ENCODE results near the gene AKR1C1.
"Not testable (repeated sequence)": the region's sequence is repeated elsewhere in the genome, so short reads cannot be mapped to it uniquely, and the experiment has no call there.

Gene AKR1C1

DNA sequence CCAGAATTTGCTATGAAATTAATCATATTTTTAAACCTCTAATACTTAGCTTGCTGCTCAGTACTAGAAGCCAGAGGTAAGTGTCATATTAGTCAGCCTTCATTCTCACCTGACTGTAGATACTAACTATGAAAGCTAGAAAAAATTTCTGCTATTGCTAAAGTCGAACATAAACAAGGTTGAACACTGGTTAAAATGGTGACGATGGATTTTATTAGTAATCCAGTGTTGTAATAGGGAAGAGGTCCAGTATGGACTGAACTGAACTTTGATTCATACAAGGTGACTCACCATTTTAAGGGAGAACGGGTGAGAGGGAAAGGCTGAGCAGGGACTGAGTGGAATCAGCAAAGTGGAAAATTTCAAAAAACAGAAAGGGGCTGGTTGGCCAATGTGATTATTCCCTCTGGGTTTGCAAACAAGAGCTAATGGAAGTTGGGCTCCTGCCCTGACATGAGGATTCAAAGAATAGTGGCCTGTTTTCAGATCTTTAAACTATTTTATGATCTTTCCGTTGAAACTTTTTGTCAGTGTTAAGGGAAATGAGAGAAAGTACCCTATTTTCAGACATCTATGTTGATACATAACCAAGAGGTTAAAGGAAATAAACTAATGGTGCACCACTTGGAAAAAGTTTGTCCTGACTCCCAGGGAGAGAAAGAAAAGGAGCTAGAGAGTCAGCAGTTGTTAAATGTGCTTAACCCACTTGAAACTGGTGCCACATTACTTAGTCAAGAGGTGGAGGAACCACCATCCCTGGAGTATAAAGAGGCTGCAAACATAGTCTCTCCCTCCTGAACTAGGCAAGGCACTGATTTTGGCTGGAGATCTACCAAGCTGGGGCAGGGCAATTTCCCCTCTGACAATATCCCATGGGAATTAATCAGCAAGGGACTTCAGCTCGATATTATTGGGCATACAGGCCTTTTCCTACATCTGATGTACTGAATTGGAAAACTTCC, 15.3 kb upstream of the AKR1C1 start:
- no peak for TF ChIP-seq PAX5 (IDR thresholded peaks at IDR 0.05; ENCODE audit: insufficient read depth, low read length, severe bottlenecking)
- no peak for TF ChIP-seq TAF1 (IDR thresholded peaks at IDR 0.05; ENCODE audit: low read depth, low read length)
- no peak for TF ChIP-seq POLR2AphosphoS5 (IDR thresholded peaks at IDR 0.05; ENCODE audit: low read depth, low read length)
- no peak for TF ChIP-seq POU2F2 (IDR thresholded peaks at IDR 0.05; ENCODE audit: low read depth, low read length)
- DNase-seq (ENCODE audit: insufficient read length, low spot score): no peak
- FAIRE-seq: no peak

DNA sequence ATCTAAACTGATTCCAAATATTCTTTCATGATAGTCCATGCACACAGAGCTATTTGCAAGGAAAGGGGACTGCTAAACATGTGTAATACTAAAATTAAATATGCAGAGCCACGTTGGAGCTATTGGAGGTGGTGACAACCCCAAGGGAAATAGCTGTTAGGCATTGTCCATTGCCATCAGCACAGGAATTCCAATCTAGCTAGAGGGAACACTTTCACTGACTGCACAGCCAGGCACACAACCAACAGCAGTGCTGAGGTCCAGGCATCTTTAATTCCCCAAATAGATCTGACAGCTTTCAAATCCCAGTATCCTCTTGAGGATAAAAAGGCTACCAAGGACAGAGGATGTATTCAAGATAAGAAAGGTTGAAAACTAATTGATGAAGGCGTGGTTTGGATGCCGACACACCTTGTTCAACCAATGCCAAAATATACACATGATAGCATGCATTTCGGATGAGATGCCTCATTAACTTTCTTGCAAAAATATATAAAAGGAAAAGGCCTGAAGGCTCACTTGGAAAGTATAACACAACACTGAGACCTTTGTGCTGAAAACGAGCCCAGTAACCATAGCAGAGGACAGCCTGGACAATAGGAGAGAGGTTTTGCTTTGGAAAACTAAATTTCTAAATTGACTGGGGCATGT, 11.6 kb upstream of the AKR1C1 start:
- DNase-seq (ENCODE audit: insufficient read length, low spot score); FAIRE-seq: not testable (repeated sequence)

DNA sequence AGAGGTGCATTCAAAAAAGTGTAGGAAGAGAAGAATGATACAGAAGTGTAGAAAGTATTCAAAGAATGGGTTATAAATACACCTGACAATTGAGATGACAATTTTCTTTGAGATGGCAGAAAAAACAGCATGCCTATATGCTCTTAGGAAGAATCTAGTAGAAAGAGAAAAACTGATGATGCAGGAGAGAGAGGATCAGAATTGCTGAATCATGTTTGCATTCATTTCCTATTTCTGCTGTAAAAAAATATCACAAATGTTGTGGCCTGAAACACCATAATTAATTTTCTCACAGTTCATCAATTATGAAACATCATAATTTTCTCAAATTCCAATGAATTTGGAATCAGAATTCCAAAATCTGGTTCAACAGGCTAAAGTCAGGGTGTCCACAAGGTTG, 9.8 kb upstream of the AKR1C1 start:
- TF ChIP-seq TAF1 (IDR thresholded peaks at IDR 0.05; ENCODE audit: low read depth, low read length) (no peak), POU2F2 (IDR thresholded peaks at IDR 0.05; ENCODE audit: low read depth, low read length) (no peak), PAX5 (IDR thresholded peaks at IDR 0.05; ENCODE audit: insufficient read depth, low read length, severe bottlenecking) (no peak), POLR2A (IDR thresholded peaks at IDR 0.05; ENCODE audit: low read depth, low read length) (no peak), SPI1 (IDR thresholded peaks at IDR 0.05; ENCODE audit: low read depth, low read length) (no peak), POLR2AphosphoS5 (IDR thresholded peaks at IDR 0.05; ENCODE audit: low read depth, low read length) (no peak)
- DNase-seq (ENCODE audit: insufficient read length, low spot score) (no peak), FAIRE-seq (no peak)

DNA sequence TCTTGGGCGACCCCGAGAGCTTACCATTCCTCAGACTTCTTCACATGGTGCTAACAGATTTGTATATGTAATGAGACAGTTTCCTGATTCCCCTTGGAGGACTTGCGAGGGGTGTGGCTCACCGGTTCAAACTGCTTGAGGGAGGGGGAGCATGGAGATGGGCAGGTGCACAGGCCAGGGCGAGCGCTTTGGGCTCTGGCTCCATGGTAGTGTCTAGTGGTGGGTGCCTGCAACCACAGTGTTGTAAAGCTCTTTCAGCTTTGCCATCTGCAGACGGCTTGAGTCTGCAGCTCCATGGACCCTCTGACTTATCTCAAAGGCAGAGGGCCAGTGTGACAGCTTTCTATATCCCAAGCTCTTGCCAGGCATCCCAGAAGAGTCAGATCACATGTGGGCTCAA, 7.1 kb upstream of the AKR1C1 start:
- FAIRE-seq; DNase-seq (ENCODE audit: insufficient read length, low spot score): not testable (repeated sequence)

DNA sequence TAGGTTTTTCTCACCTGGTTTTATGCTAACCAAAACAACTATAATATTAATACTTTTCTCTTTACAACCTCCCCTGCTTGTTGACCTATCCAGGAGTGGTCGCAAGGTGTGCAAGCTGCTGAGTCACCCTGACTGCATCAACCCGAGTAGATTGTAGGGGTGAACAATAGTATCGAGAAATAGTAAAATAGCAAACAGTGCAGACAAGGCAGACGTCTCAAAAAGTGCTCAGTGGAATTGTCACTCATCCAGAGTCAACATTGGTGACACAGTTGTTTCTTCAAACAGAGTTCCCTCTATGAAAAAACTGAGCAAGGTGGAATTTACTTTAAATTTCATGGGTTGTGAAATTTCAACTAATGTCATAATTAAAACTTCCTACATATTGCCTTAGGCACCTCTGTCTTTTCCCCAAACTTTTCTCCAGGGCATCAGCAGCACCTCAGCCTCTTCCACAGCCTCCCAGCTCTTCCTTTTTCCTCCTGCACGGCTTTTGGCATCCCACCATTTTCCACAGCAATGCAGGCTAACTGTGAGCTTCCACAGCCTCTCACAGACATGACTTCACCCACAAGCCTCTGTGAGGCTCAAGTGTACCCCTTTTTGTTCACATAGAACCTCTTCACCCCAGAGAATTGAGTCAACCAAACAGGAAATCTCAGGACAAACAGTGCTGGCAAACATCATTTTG, 6.1 kb upstream of the AKR1C1 start:
- not testable (repeated sequence) for DNase-seq (ENCODE audit: insufficient read length, low spot score); FAIRE-seq

DNA sequence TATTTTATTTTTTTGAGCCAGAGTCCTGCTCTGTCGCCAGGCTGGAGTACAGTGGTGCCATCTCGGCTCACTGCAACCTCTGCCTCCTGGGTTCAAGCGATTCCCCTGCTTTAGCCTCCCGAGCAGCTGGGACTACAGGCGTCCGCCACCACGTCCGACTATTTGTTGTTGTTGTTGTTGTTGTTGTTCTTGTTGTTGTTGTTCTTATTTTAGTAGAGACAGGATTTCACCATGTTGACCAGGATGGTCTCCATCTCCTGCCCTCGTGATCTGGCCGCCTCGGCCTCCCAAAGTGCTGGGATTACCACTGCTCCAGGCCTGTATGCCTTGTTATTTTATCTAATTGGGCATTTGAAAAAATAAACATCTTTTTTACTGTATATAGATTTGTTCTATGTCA, 1.7 kb upstream of the AKR1C1 start:
- DNase-seq (ENCODE audit: insufficient read length, low spot score); FAIRE-seq: not testable (repeated sequence)

DNA sequence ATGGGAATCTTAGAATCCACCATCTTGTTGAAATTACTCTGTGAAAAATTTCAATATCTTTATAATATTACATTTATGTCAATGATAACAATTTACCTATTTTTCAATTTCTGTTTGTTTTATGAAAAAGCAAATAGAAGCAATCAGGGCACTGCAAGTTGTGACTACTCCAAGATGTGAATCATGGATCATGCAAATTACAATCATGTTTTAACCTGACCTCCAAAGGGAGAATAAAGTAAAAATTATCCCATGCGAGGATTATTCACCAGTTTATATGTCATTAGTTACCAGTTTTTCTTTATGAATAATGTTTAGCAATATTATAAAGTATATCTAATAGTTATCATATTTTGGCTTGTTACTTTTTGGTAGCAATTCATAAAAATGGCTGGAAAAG, 907 bp upstream of the AKR1C1 start:
- not testable (repeated sequence) for FAIRE-seq; DNase-seq (ENCODE audit: insufficient read length, low spot score)

DNA sequence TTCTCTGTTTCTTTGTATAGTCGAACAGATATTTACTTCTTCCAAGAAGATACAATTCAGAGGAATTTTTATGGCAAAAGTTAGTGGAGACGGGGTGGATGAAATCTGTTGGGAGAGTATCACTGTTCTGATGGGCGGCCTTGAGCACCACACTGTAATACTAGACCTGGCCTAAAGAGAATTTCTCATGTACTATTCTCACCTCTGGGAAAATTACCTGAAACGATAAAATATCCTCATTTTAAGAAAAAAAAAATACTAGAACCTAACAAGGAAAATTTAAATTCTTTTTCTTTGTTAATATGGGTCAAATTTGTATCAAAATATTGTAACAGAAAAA, 570 bp downstream of the AKR1C1 start:
- FAIRE-seq; DNase-seq (ENCODE audit: insufficient read length, low spot score): not testable (repeated sequence)

DNA sequence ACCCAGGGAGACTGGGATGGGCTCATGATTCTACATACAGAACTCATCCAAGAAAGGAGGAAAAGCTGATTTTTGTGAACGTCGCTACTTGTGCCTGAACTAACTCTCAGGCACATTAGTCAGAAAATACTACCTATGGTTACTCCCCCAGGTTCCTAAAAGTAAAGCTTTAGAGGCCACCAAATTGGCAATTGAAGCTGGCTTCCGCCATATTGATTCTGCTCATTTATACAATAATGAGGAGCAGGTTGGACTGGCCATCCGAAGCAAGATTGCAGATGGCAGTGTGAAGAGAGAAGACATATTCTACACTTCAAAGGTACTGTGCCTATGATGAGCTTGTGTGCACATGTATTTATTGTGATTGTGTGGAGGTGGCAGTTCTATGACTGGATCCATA, 2.5 kb downstream of the AKR1C1 start:
- not testable (repeated sequence) for FAIRE-seq; DNase-seq (ENCODE audit: insufficient read length, low spot score)

DNA sequence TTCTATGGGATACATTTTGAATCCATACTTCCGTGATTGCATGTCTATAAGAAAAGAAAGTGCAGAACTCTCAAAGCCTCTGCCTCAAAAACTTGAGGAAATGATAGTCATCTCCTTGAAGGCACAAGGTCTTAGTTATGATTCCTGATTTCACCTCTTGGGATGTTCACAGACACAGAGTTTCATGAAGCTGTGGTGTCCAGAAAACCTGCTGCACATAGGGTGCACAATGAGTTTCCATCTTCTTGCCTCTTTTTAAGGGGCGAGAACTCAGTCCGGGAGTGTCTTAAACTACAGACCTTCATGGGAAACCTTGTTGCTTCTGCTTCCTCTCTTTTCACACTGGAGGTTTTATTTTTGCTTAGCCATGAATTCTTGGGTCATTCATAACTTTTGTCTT, 4.0 kb downstream of the AKR1C1 start:
- not testable (repeated sequence) for FAIRE-seq; DNase-seq (ENCODE audit: insufficient read length, low spot score)

DNA sequence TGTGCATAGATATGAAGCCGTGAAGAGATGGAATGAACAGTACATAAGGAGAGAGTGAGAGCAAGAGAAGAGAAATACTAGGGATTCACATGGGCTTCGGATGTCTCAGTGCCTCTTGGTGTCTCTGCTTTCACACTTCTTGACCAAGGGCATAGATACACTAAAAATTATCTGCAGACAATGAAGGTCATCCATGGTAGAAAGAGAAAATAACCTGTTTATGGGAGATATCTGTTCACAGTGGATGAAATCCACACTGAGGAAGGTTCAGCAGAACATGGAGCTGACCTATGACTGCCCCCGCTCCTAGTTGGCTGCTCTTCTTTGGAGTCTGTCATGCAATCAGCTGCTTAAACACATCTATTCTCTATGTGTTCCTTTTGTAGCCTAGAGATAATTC, 6.1 kb downstream of the AKR1C1 start:
- DNase-seq (ENCODE audit: insufficient read length, low spot score); FAIRE-seq: not testable (repeated sequence)

DNA sequence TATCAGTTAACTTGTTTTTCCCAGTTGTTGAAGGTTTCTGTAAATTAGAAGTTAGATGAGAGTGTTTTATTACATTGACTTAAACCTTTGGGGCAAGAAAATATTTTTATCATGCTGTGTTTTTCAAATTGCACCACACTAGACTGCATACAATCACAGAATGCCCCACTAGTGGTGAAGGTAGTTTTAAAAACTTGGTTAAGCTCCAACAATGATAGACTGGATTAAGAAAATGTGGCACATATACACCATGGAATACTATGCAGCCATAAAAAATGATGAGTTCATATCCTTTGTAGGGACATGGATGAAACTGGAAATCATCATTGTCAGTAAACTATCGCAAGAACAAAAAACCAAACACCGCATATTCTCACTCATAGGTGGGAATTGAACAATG, 7.1 kb downstream of the AKR1C1 start:
- not testable (repeated sequence) for FAIRE-seq; DNase-seq (ENCODE audit: insufficient read length, low spot score)

DNA sequence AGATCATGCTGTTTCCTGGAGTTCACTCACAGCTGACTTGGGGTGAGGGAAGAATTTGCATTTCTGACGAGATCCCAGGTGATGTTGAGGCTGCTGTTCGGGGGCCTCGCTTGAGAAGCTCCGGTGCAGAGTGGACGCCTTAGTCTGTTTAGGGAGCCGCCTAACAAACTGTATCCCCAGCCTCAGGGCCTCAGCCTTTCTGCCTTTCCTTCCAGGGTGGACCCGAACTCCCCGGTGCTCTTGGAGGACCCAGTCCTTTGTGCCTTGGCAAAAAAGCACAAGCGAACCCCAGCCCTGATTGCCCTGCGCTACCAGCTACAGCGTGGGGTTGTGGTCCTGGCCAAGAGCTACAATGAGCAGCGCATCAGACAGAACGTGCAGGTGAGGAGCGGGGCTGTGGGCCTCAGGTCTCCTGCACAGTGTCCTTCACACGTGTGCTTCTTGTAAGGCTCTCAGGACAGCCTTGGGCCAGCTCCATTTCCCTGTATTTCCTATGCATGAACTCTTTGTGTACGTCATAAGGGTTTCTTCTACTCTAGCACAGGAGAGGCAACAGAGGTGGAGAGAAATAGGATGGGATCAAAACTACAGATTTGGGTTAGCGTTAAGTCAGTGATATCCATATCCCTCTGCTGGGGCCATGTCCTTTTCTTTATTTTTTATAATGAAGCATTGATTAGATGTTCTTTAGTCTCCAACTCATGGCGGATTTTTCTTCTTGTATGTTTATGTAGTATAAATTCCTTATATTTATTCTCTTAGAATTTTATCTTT, 9.3 kb downstream of the AKR1C1 start:
- FAIRE-seq; DNase-seq (ENCODE audit: insufficient read length, low spot score): not testable (repeated sequence)

DNA sequence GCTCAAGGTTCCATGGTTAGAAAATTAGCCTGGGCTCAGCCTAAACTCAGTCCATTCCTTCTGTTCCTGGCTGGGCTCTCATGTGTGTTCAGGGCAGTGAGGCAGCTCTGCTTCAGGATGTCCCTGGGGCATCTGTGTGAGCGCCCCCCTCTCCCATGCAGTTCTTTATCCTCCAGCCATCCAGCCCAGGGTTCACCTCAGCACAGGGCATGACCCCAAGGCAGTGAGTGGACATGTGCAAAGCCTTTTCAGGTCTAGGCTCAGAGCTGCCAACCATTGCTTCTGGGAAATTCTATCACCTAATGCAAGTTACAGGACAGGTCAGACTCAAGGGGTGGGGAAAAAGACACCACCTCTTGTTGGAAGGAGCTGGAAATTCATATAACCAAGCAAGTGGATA, 10.1 kb downstream of the AKR1C1 start:
- not testable (repeated sequence) for FAIRE-seq; DNase-seq (ENCODE audit: insufficient read length, low spot score)

DNA sequence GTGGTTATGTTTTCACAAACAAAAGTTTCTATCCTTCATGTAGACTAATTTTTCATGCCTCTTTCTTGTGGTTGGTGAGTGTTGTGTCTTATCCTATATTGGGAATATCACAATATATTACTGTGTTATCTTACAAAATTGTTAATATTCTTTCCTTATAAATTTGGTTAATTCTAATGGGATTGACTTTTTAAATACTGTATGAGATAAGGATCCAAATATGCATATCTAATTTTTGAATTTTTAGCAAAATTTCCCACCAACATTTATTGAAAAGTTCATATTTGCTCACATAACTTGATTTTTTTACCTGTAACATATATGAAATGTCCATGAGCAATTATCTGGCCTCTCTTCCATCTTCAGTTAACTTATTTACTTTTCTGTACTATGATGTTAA, 11.2 kb downstream of the AKR1C1 start:
- not testable (repeated sequence) for FAIRE-seq; DNase-seq (ENCODE audit: insufficient read length, low spot score)

All from GM12891 (cell line).